ENCODE results near the gene ZNF536. TPM values are rescaled to one million over a fixed set of nuclear protein-coding genes. Genes with fewer than 3 reads are reported as not detected.

The ZNF536 gene
- total RNA-seq, 4 donors from 2014 or later = 4.3 to 7.6 (median 5.5) TPM

- no peaks in the 10 kb centered on the region for H3K4me1 ChIP-seq
- TF ChIP-seq CTCF (IDR thresholded peaks at IDR 0.05) (no peak), POLR2A (IDR thresholded peaks at IDR 0.05) (no peak), EP300 (IDR thresholded peaks at IDR 0.05) (no peak), POLR2AphosphoS5 (IDR thresholded peaks at IDR 0.05) (no peak)
- H3K9me3 ChIP-seq = no peaks in the 10 kb centered on the region
Observed at GRCh38 chr19:30332445-30333234, 39.5 kb upstream of the ZNF536 start.

GRCh38 chr19:30333291-30334065, 38.7 kb upstream of the ZNF536 start:
- no peak overlapping the region for H3K27ac ChIP-seq
- H3K36me3 ChIP-seq = no peaks in the 10 kb centered on the region
- 84 to 91% methylated on average over 5 to 12 of the region's 12 CpGs for WGBS, 2 donors (ENCODE audit: low coverage in 1 of 2)
- ATAC-seq = no peak
- no peaks in the 10 kb centered on the region for H3K4me1 ChIP-seq
- no peak overlapping the region for H3K4me3 ChIP-seq
- TF ChIP-seq EP300 (IDR thresholded peaks at IDR 0.05) (no peak), CTCF (IDR thresholded peaks at IDR 0.05) (no peak), POLR2AphosphoS5 (IDR thresholded peaks at IDR 0.05) (no peak), POLR2A (IDR thresholded peaks at IDR 0.05) (no peak)
- no peaks in the 10 kb centered on the region for H3K9me3 ChIP-seq
- peaks cover 12% of the 10 kb centered on the region for H3K27me3 ChIP-seq

More at GRCh38 chr19:30332445-30333234, 39.5 kb upstream of the ZNF536 start:
- no peak overlapping the region for H3K27ac ChIP-seq
- H3K27me3 ChIP-seq = peaks cover 10% of the 10 kb centered on the region
- ATAC-seq = no peak
- H3K36me3 ChIP-seq = no peaks in the 10 kb centered on the region
- WGBS, 2 donors (ENCODE audit: low coverage in 1 of 2) = 85 to 86% methylated on average over 6 to 7 of the region's 10 CpGs
- no peak overlapping the region for H3K4me3 ChIP-seq

- Histone ChIP-seq H3K27ac (no peak overlapping the region), H3K4me1 (no peaks in the 10 kb centered on the region), H3K4me3 (no peak overlapping the region), H3K36me3 (no peaks in the 10 kb centered on the region), H3K27me3 (peaks cover 26% of the 10 kb centered on the region), H3K9me3 (no peaks in the 10 kb centered on the region)
- TF ChIP-seq EP300 (IDR thresholded peaks at IDR 0.05) (no peak), CTCF (IDR thresholded peaks at IDR 0.05) (no peak), POLR2A (IDR thresholded peaks at IDR 0.05) (no peak), POLR2AphosphoS5 (IDR thresholded peaks at IDR 0.05) (no peak)
- 60 to 92% methylated on average over 1 to 4 of the region's 10 CpGs for WGBS, 2 donors (ENCODE audit: low coverage in 1 of 2)
- no peak for ATAC-seq
Observed at GRCh38 chr19:30334841-30335240, 37.3 kb upstream of the ZNF536 start.

- no peak overlapping the region for H3K27ac ChIP-seq
- TF ChIP-seq POLR2AphosphoS5 (IDR thresholded peaks at IDR 0.05) (no peak), CTCF (IDR thresholded peaks at IDR 0.05) (no peak)
- H3K36me3 ChIP-seq = no peaks in the 10 kb centered on the region
- ATAC-seq = no peak
- WGBS, 2 donors (ENCODE audit: low coverage in 1 of 2) = 77 to 82% methylated on average over 8 to 12 of the region's 14 CpGs
- peaks cover 28% of the 10 kb centered on the region for H3K27me3 ChIP-seq
- no peaks in the 10 kb centered on the region for H3K9me3 ChIP-seq
- H3K4me1 ChIP-seq = no peaks in the 10 kb centered on the region
- no peak overlapping the region for H3K4me3 ChIP-seq
Observed at GRCh38 chr19:30335306-30335886, 36.8 kb upstream of the ZNF536 start.
